H1 (cell line): Measurements from ENCODE around the gene RPUSD1. TPM values are rescaled to one million over a fixed set of nuclear protein-coding genes. Genes with fewer than 3 reads are reported as not detected.

Experiments used
- CTCF ChIA-PET: fragments of 300-600 bp; sonication (Branson Sonifier 250); formaldehyde crosslinking; loops from one replicate; lab custom pipeline; 2021; ENCODE audit not compliant: partially characterized antibody; lab: Charles Lee
- POLR2A ChIA-PET: fragments of 300-600 bp; sonication (Branson Sonifier 250); formaldehyde crosslinking; loops from one replicate; lab custom pipeline; 2021; ENCODE audit warnings: inconsistent platforms; ENCODE audit not compliant: partially characterized antibody; lab: Charles Lee
- DNase-seq, 2 experiments: peaks; one replicate each; pipeline versions ENCODE4 v3.0.0 to v3.0.0-alpha.2; 2010 to 2022; ENCODE audit warnings: low spot score in 2 of 2, low read depth in 1 of 2, mixed read lengths in 1 of 2
- FAIRE-seq: peaks from 2 replicates; lab custom pipeline; 2011; peaks lifted over from hg19 to GRCh38; lab: Jason Lieb, UNC
- H2AFZ ChIP-seq: 2 replicates; pipeline ENCODE4 v1.8.1; 2012; ENCODE audit warnings: low read length, inconsistent platforms
- H2AK5ac ChIP-seq: 2 replicates; pipeline ENCODE4 v1.6.1; 2013; ENCODE audit warnings: low read depth, low read length
- H2BK120ac ChIP-seq: replicated peaks from 2 replicates; pipeline ENCODE3; 2013; ENCODE audit warnings: low read depth, low read length, inconsistent platforms
- H2BK12ac ChIP-seq: 2 replicates; pipeline ENCODE4 v1.6.1; 2013; ENCODE audit warnings: low read depth, low read length
- H2BK15ac ChIP-seq: 2 replicates; pipeline ENCODE4 v1.6.1; 2013; ENCODE audit warnings: low read length
- H2BK20ac ChIP-seq: 2 replicates; pipeline ENCODE4 v1.6.1; 2013; ENCODE audit warnings: low read length
- H2BK5ac ChIP-seq: 2 replicates; pipeline ENCODE4 v1.6.1; 2013; ENCODE audit warnings: low read depth, low read length
- H3K14ac ChIP-seq: 2 replicates; pipeline ENCODE4 v1.6.1; 2013; ENCODE audit warnings: inconsistent platforms; ENCODE audit not compliant: insufficient read length
- H3K18ac ChIP-seq: 2 replicates; pipeline ENCODE4 v1.6.1; 2013; ENCODE audit warnings: low read length; ENCODE audit errors: extremely low read depth
- H3K23ac ChIP-seq: 2 replicates; pipeline ENCODE4 v1.6.1; 2013; ENCODE audit warnings: inconsistent platforms; ENCODE audit not compliant: insufficient read length
- H3K23me2 ChIP-seq: 2 replicates; pipeline ENCODE4 v1.6.1; 2013; ENCODE audit warnings: low read depth, low read length
- H3K27ac ChIP-seq: 2 replicates; pipeline ENCODE4 v1.6.1; 2011; ENCODE audit warnings: low read depth, low read length, inconsistent platforms
- H3K27me3 ChIP-seq, 4 experiments: replicated peaks in 1 of 4; 1 replicate in 1 of 4; 2 replicates in 3 of 4; pipeline versions ENCODE4 v1.6.1 to v1.8.1; 2011 to 2013; ENCODE audit warnings: low read length in 3 of 4, mild to moderate bottlenecking in 3 of 4, inconsistent platforms in 2 of 4, mixed read lengths in 2 of 4, moderate library complexity in 1 of 4; ENCODE audit not compliant: control insufficient read depth in 3 of 4, insufficient read depth in 3 of 4; ENCODE audit errors: extremely low read depth in 1 of 4
- H3K36me3 ChIP-seq, 4 experiments: 2 replicates each; pipeline versions ENCODE4 v1.6.1 to v1.8.1; 2011 to 2013; ENCODE audit warnings: mild to moderate bottlenecking in 4 of 4, low read length in 3 of 4, moderate library complexity in 2 of 4, control low read depth in 1 of 4, inconsistent platforms in 1 of 4; ENCODE audit not compliant: insufficient read depth in 4 of 4, control insufficient read depth in 2 of 4
- H3K4ac ChIP-seq: replicated peaks from 2 replicates; pipeline ENCODE3; 2013; ENCODE audit warnings: low read length, low read depth, mixed read lengths, inconsistent platforms; ENCODE audit not compliant: insufficient read length
- H3K4me1 ChIP-seq, 4 experiments: replicated peaks in 1 of 4; 1 replicate in 1 of 4; 2 replicates in 3 of 4; pipeline versions ENCODE4 v1.6.1 to v1.8.1; 2011 to 2013; ENCODE audit warnings: low read length in 3 of 4, inconsistent platforms in 2 of 4, mixed read lengths in 1 of 4; ENCODE audit not compliant: insufficient read depth in 4 of 4, control insufficient read depth in 3 of 4
- H3K4me2 ChIP-seq, 2 experiments: 2 replicates each; pipeline versions ENCODE4 v1.6.1 to v1.8.1; 2011 to 2013; ENCODE audit warnings: low read depth in 2 of 2, low read length in 2 of 2, control low read depth in 1 of 2, inconsistent platforms in 1 of 2, mild to moderate bottlenecking in 1 of 2; ENCODE audit not compliant: insufficient read depth in 1 of 2
- H3K4me3 ChIP-seq, 4 experiments: fragments of 200-600, 300-600 bp in 1 of 4; sonication (generic), shearing (Covaris generic), sonication (Bioruptor Twin) in 1 of 4; 2 replicates each; pipeline versions ENCODE4 v1.5.1 to v1.8.1; 2011 to 2016; ENCODE audit warnings: low read length in 4 of 4, low read depth in 3 of 4, control low read depth in 2 of 4, inconsistent platforms in 2 of 4, mild to moderate bottlenecking in 2 of 4, mixed read lengths in 1 of 4, moderate library complexity in 1 of 4; ENCODE audit not compliant: insufficient read depth in 2 of 4; ENCODE audit errors: extremely low read depth in 1 of 4
- H3K56ac ChIP-seq: replicated peaks from 2 replicates; pipeline ENCODE3; 2013; ENCODE audit warnings: low read depth, mild to moderate bottlenecking, mixed read lengths, low read length, inconsistent platforms; ENCODE audit not compliant: insufficient read length
- H3K79me1 ChIP-seq: 2 replicates; pipeline ENCODE4 v1.6.1; 2013; ENCODE audit warnings: low read depth, low read length, control low read depth
- H3K79me2 ChIP-seq, 2 experiments: 2 replicates each; pipeline versions ENCODE4 v1.6.1 to v1.8.1; 2012 to 2013; ENCODE audit warnings: low read length in 2 of 2, mild to moderate bottlenecking in 2 of 2, inconsistent platforms in 1 of 2; ENCODE audit not compliant: insufficient read depth in 2 of 2, control insufficient read depth in 1 of 2
- H3K9ac ChIP-seq, 4 experiments: replicated peaks in 1 of 4; 1 replicate in 1 of 4; 2 replicates in 3 of 4; pipeline versions ENCODE4 v1.6.1 to v1.8.1; 2011 to 2013; ENCODE audit warnings: low read depth in 3 of 4, low read length in 3 of 4, control low read depth in 2 of 4, mild to moderate bottlenecking in 2 of 4, moderate library complexity in 2 of 4, inconsistent platforms in 1 of 4; ENCODE audit errors: extremely low read depth in 1 of 4
- H3K9me3 ChIP-seq, 2 experiments: 2 replicates each; pipeline versions ENCODE4 v1.6.1 to v1.8.1; 2012 to 2013; ENCODE audit warnings: mild to moderate bottlenecking in 2 of 2, moderate library complexity in 2 of 2, control low read depth in 1 of 2, inconsistent platforms in 1 of 2, low read depth in 1 of 2, low read length in 1 of 2, mixed read lengths in 1 of 2; ENCODE audit not compliant: insufficient read depth in 2 of 2
- H4K20me1 ChIP-seq, 2 experiments: replicated peaks in 1 of 2; 2 replicates each; pipeline versions ENCODE3 to v1.8.1; 2011 to 2013; ENCODE audit warnings: inconsistent platforms in 2 of 2, low read length in 2 of 2, mild to moderate bottlenecking in 1 of 2; ENCODE audit not compliant: insufficient read depth in 2 of 2, control insufficient read depth in 1 of 2
- H4K5ac ChIP-seq: 2 replicates; pipeline ENCODE4 v1.6.1; 2013; ENCODE audit warnings: low read length, low read depth, mixed read lengths, inconsistent platforms; ENCODE audit not compliant: insufficient read length
- H4K8ac ChIP-seq: 2 replicates; pipeline ENCODE4 v1.8.0; 2013; ENCODE audit warnings: mild to moderate bottlenecking, moderate library complexity, low read length, inconsistent platforms; ENCODE audit not compliant: insufficient read depth; ENCODE audit errors: extremely low read depth
- H4K91ac ChIP-seq: replicated peaks from 2 replicates; pipeline ENCODE3; 2013; ENCODE audit warnings: low read length, mixed read lengths, inconsistent platforms; ENCODE audit not compliant: insufficient read length
- CHD1 ChIP-seq: IDR thresholded peaks from 2 replicates; pipeline ENCODE4 v1.6.1; 2012; ENCODE audit warnings: low read depth, low read length, improper control_type of control experiment
- CHD2 ChIP-seq: IDR thresholded peaks from 2 replicates; pipeline ENCODE4 v1.6.1; 2012; ENCODE audit warnings: low read length, improper control_type of control experiment
- CREB1 ChIP-seq: IDR thresholded peaks from 2 replicates; pipeline ENCODE4 v1.6.1; 2012; ENCODE audit warnings: inconsistent platforms
- EP300 ChIP-seq, 2 experiments: IDR thresholded peaks; 1 replicate in 1 of 2; 2 replicates in 1 of 2; pipeline ENCODE4 v1.6.1; 2011 to 2012; ENCODE audit warnings: low read depth in 2 of 2, low read length in 2 of 2, mild to moderate bottlenecking in 2 of 2, borderline replicate concordance in 1 of 2, inconsistent platforms in 1 of 2, moderate library complexity in 1 of 2
- GTF2F1 ChIP-seq: IDR thresholded peaks from 2 replicates; pipeline ENCODE4 v1.6.1; 2012; ENCODE audit warnings: low read depth, low read length, improper control_type of control experiment, borderline replicate concordance
- HDAC2 ChIP-seq, 2 experiments: fragments of 300-600 bp in 1 of 2; sonication (generic) in 1 of 2; IDR thresholded peaks; 2 replicates each; pipeline ENCODE4 v1.6.1; 2011 to 2012; ENCODE audit warnings: low read depth in 2 of 2, low read length in 2 of 2, mild to moderate bottlenecking in 2 of 2, moderate library complexity in 2 of 2, borderline replicate concordance in 1 of 2, inconsistent platforms in 1 of 2
- KDM5A ChIP-seq: fragments of 200-600 bp; IDR thresholded peaks from 2 replicates; pipeline ENCODE4 v1.7.1; 2012; ENCODE audit warnings: mild to moderate bottlenecking, low read length, inconsistent platforms, mixed read lengths
- NRF1 ChIP-seq: IDR thresholded peaks from 2 replicates; pipeline ENCODE4 v1.6.1; 2011; ENCODE audit warnings: mild to moderate bottlenecking, low read depth, low read length, improper control_type of control experiment
- POLR2A ChIP-seq, 2 experiments: IDR thresholded peaks; 1 replicate in 1 of 2; 2 replicates in 1 of 2; pipeline ENCODE4 v1.6.1; 2011; ENCODE audit warnings: low read depth in 2 of 2, low read length in 2 of 2, mild to moderate bottlenecking in 2 of 2; ENCODE audit errors: control extremely low read depth in 1 of 2
- RFX5 ChIP-seq: IDR thresholded peaks from 2 replicates; pipeline ENCODE4 v1.6.1; 2011; ENCODE audit warnings: low read depth, low read length, improper control_type of control experiment, borderline replicate concordance
- SIRT6 ChIP-seq: IDR thresholded peaks from one replicate; pipeline ENCODE4 v1.7.1; 2012; ENCODE audit warnings: low read length, inconsistent platforms
- SIX5 ChIP-seq: IDR thresholded peaks from 2 replicates; pipeline ENCODE4 v1.6.1; 2011; ENCODE audit warnings: mild to moderate bottlenecking, low read depth, low read length
- SP1 ChIP-seq: IDR thresholded peaks from 2 replicates; pipeline ENCODE4 v1.6.1; 2011; ENCODE audit warnings: low read depth, low read length
- SP2 ChIP-seq: IDR thresholded peaks from 2 replicates; pipeline ENCODE4 v1.6.1; 2012; ENCODE audit warnings: mild to moderate bottlenecking, low read length, inconsistent platforms
- SUZ12 ChIP-seq: fragments of 200-600 bp; sonication (generic); IDR thresholded peaks from 2 replicates; pipeline ENCODE4 v1.6.1; 2012; ENCODE audit warnings: mild to moderate bottlenecking, inconsistent platforms, low read length, moderate library complexity, mixed read lengths
- TAF1 ChIP-seq: IDR thresholded peaks from 2 replicates; pipeline ENCODE4 v1.6.1; 2011; ENCODE audit warnings: mild to moderate bottlenecking, low read depth, low read length
- WGBS, 2 experiments: shearing (Covaris generic) in 1 of 2; methylation state at CpG; one replicate each; pipeline versions ENCODE4 v1.1.6 to v1.1.7; 2013 to 2015; ENCODE audit warnings: low lambda C conversion rate in 2 of 2, mixed read lengths in 2 of 2, inconsistent platforms in 1 of 2, low coverage in 1 of 2, missing lambda C conversion rate in 1 of 2; ENCODE audit not compliant: insufficient replicate concordance in 2 of 2, insufficient coverage in 1 of 2, insufficient read length in 1 of 2; ENCODE audit errors: extremely low coverage in 1 of 2, missing lambda C conversion rate in 1 of 2; 5-methylcytosine and 5-hydroxymethylcytosine counted together
- polyA plus RNA-seq, 7 experiments: library from polyadenylated mRNA; depleted of rRNA in 3 of 7; stranded (reverse) in 5 of 7; unstranded in 2 of 7; fragments of >200 nt in 5 of 7; fragments of 200-250 nt in 2 of 7; gene quantifications; 1 replicate in 5 of 7; 2 replicates in 1 of 7; 4 replicates in 1 of 7; pipeline versions ENCODE4 v1.2.1 to v1.2.3, GENCODE V29; 2011 to 2013; ENCODE audit warnings: missing spikeins in 2 of 7, mixed read lengths in 2 of 7
- total RNA-seq: library from RNA; stranded (reverse); fragmentation: NEBNext Ultra II Directional; extraction: Animal tissue kit (Norgen Biotek cat#: 25700); gene quantifications from 2 replicates; pipeline ENCODE4 v1.2.1, GENCODE V29; 2021

RPUSD1 gene
- total and polyA plus RNA-seq, 2 of the 8 experiments (the other 6 are each of a cell fraction or from before 2014, with no cell fraction given) = 32.2 to 61.8 TPM

GRCh38 chr16:793414-793813 lies 5.2 kb upstream of the RPUSD1 start:
- no peak overlapping the region for H3K4me3 ChIP-seq
- no peak overlapping the region for H2BK5ac ChIP-seq

More at GRCh38 chr16:793414-793813, 5.2 kb upstream of the RPUSD1 start:
- CTCF ChIA-PET = interaction anchor here (1.0 to 1.6 kb wide), 3 partner anchors 9 to 499 kb away, joined by 3 read pairs; no protein-coding TSS in a partner anchor
- no peak overlapping the region for H2AFZ ChIP-seq
- no peak overlapping the region for H3K23ac ChIP-seq
- peaks cover 5 to 24% of the 10 kb centered on the region in 2 experiments for H4K20me1 ChIP-seq
- no peak overlapping the region for H3K14ac ChIP-seq
- no peak overlapping the region for H3K4me2 ChIP-seq
- H3K4ac ChIP-seq = no peak overlapping the region
- FAIRE-seq = no peak
- TF ChIP-seq TAF1 = no peak
- TF ChIP-seq SIRT6 = no peak
- no peak for TF ChIP-seq SP1
- no peak for TF ChIP-seq GTF2F1
- no peak for TF ChIP-seq EP300 (IDR thresholded peaks at IDR 0.05; ENCODE audit: borderline replicate concordance in 1 of 2, low read depth in 2 of 2, low read length in 2 of 2)
- no peak for TF ChIP-seq NRF1
- no peak for TF ChIP-seq RFX5
- no peak for TF ChIP-seq SIX5
- no peak for TF ChIP-seq HDAC2 (IDR thresholded peaks at IDR 0.05; ENCODE audit: borderline replicate concordance in 1 of 2, low read depth in 2 of 2, low read length in 2 of 2)
- TF ChIP-seq SP2 = no peak
- TF ChIP-seq SUZ12 = no peak
- no peak for TF ChIP-seq CREB1
- no peak for TF ChIP-seq CHD2
- TF ChIP-seq KDM5A = no peak
- TF ChIP-seq POLR2A (IDR thresholded peaks at IDR 0.05; ENCODE audit: control extremely low read depth in 1 of 2, low read depth in 2 of 2, low read length in 2 of 2) = no peak
- no peak for TF ChIP-seq CHD1
- H2BK12ac ChIP-seq = no peak overlapping the region
- no peak overlapping the region for H3K9ac ChIP-seq
- no peaks in the 10 kb centered on the region for H3K9me3 ChIP-seq
- peaks cover 5% of the 10 kb centered on the region; the same call in 1 of the 2 replicates for H3K79me1 ChIP-seq
- H2BK120ac ChIP-seq = no peak overlapping the region
- no peaks in the 10 kb centered on the region for H3K27me3 ChIP-seq
- H4K5ac ChIP-seq = no peak overlapping the region
- H4K8ac ChIP-seq = no peak overlapping the region
- DNase-seq = no peak
- H3K79me2 ChIP-seq = peaks cover 0 to 7% of the 10 kb centered on the region in 2 experiments; a peak in 1 of 4 replicates
- no peak overlapping the region for H4K91ac ChIP-seq
- H2BK20ac ChIP-seq = no peak overlapping the region
- POLR2A ChIA-PET = interaction anchor here (1.5 kb wide), 1 partner anchor 17 kb away, joined by 3 read pairs; no protein-coding TSS in a partner anchor
- H2AK5ac ChIP-seq = no peak overlapping the region
- H2BK15ac ChIP-seq = no peak overlapping the region
- WGBS, 2 experiments = 84% methylated on average over 8 of the region's 8 CpGs; no CpG with 5 or more reads in 1 of the 2 experiments
- peaks cover 3% of the 10 kb centered on the region; the same call in 1 of the 2 replicates for H3K23me2 ChIP-seq
- peaks cover 5 to 57% (median 12%) of the 10 kb centered on the region in 4 experiments; a peak in 6 of 8 replicates for H3K36me3 ChIP-seq
- no peak overlapping the region for H3K18ac ChIP-seq
- H3K4me1 ChIP-seq = peaks cover 0 to 5% (median 2%) of the 10 kb centered on the region in 4 experiments; a peak in 3 of 7 replicates
- no peak overlapping the region for H3K27ac ChIP-seq
- H3K56ac ChIP-seq = no peak overlapping the region
